Fibroblast of villous mesenchyme (primary cell): ENCODE data around the gene C10orf67. TPM values are rescaled to one million over a fixed set of nuclear protein-coding genes. Genes with fewer than 3 reads are reported as not detected.
"Not testable (repeated sequence)": the region's sequence is repeated elsewhere in the genome, so short reads cannot be mapped to it uniquely, and the experiment has no call there.

Experiments
- DNase-seq: peaks from one replicate; pipeline ENCODE4 v3.0.0-alpha.2; 2010; ENCODE audit warnings: low read depth
- H3K4me3 ChIP-seq: 2 replicates; pipeline ENCODE4 v1.5.1; 2011; ENCODE audit warnings: low read depth, mild to moderate bottlenecking, low read length
- CTCF ChIP-seq: IDR thresholded peaks from 2 replicates; pipeline ENCODE4 v1.5.1; 2012; ENCODE audit warnings: low read depth, mild to moderate bottlenecking, low read length; ENCODE audit not compliant: insufficient read depth
- total RNA-seq: library from RNA; depleted of rRNA; stranded (reverse); fragments of >200 nt; gene quantifications from 2 replicates; pipeline ENCODE4 v1.2.3, GENCODE V29; 2012

The C10orf67 gene
- total RNA-seq, 1 donor: under 0.01 TPM

- H3K4me3 ChIP-seq: no peak overlapping the region
- TF ChIP-seq CTCF: no peak
Observed at GRCh38 chr10:23275355-23275754, 69.2 kb downstream of the C10orf67 start.

GRCh38 chr10:23274179-23274578 is 70.4 kb downstream of the C10orf67 start:
- not testable (repeated sequence) for H3K4me3 ChIP-seq, DNase-seq

More at GRCh38 chr10:23275355-23275754, 69.2 kb downstream of the C10orf67 start:
- no peak for DNase-seq

GRCh38 chr10:23270531-23270930 is 74.1 kb downstream of the C10orf67 start:
- no peak for DNase-seq
- no peak overlapping the region for H3K4me3 ChIP-seq
- no peak for TF ChIP-seq CTCF

GRCh38 chr10:23263441-23264164 is 81.0 kb downstream of the C10orf67 start:
- DNase-seq: no peak
- no peak overlapping the region for H3K4me3 ChIP-seq
- TF ChIP-seq CTCF: no peak

GRCh38 chr10:23262928-23263327 is 81.7 kb downstream of the C10orf67 start:
- no peak for TF ChIP-seq CTCF
- no peak for DNase-seq

GRCh38 chr10:23258516-23258915 is 86.1 kb downstream of the C10orf67 start:
- no peak for DNase-seq
- no peak for TF ChIP-seq CTCF
- H3K4me3 ChIP-seq: no peak overlapping the region

More at GRCh38 chr10:23262928-23263327, 81.7 kb downstream of the C10orf67 start:
- no peak overlapping the region for H3K4me3 ChIP-seq

GRCh38 chr10:23253780-23254179 is 90.8 kb downstream of the C10orf67 start:
- no peak overlapping the region for H3K4me3 ChIP-seq
- DNase-seq: no peak
- no peak for TF ChIP-seq CTCF

- not testable (repeated sequence) for H3K4me3 ChIP-seq, DNase-seq
Observed at GRCh38 chr10:23252859-23253258, 91.7 kb downstream of the C10orf67 start.

GRCh38 chr10:23241779-23242178 is 102.8 kb downstream of the C10orf67 start:
- DNase-seq, H3K4me3 ChIP-seq: not testable (repeated sequence)
